IgD-negative memory B cell (primary cell): ENCODE measurements around the gene EEFSEC. TPM values are rescaled to one million over a fixed set of nuclear protein-coding genes. Genes with fewer than 3 reads are reported as not detected.
A peak's percentile ranks its signal among the peaks of the same experiment; 100 is the strongest.

Experiments
- H3K27ac Mint-ChIP-seq, 3 donors: one replicate each; pipeline ENCODE4 v1.8.0; 2020 to 2022; ENCODE audit warnings: mild to moderate bottlenecking in 3 of 3, mixed read lengths in 3 of 3, moderate library complexity in 1 of 3
- H3K27me3 Mint-ChIP-seq: one replicate; pipeline ENCODE4 v1.8.0; 2021; ENCODE audit warnings: mixed read lengths
- H3K36me3 Mint-ChIP-seq: one replicate; pipeline ENCODE4 v1.8.0; 2020; ENCODE audit warnings: mild to moderate bottlenecking, mixed read lengths
- H3K4me1 Mint-ChIP-seq, 3 donors: one replicate each; pipeline ENCODE4 v1.8.0; 2020 to 2022; ENCODE audit warnings: mixed read lengths in 3 of 3, mild to moderate bottlenecking in 1 of 3
- H3K4me3 Mint-ChIP-seq, 4 donors: one replicate each; pipeline ENCODE4 v1.8.0; 2020 to 2022; ENCODE audit warnings: mild to moderate bottlenecking in 4 of 4, mixed read lengths in 4 of 4, moderate library complexity in 3 of 4
- H3K9me3 Mint-ChIP-seq, 3 donors: one replicate each; pipeline ENCODE4 v1.8.0; 2020 to 2021; ENCODE audit warnings: mixed read lengths in 3 of 3, mild to moderate bottlenecking in 1 of 3
- polyA plus RNA-seq: library from polyadenylated mRNA; unstranded; fragments of 300-500 nt; fragmentation: Illumina TruSeq; gene quantifications from one replicate; pipeline ENCODE4 v1.2.3, GENCODE V29; 2021

Gene EEFSEC
- polyA plus RNA-seq, 1 donor from 2014 or later, result 23.1 TPM

DNA sequence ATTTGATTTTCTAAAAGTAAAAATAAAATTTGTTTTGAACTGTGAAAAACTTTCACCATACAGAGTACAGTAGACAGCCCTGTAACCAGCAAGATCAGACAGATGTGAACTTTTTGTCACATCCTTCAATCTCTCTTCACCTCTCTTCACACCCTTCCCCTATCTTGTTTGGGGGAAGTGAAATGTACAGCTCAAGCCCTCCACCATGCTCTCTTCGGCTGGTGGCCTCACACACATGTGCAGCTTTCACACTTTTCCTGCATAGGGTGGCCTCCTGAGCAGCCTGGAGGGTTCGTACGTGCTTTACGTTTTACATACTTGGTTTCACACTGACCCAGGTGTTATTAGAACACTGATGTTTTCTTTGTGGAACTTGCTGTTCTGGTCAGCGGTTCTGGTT lies 227.0 kb downstream of the EEFSEC start:
- no peak overlapping the region for H3K27ac Mint-ChIP-seq
- H3K36me3 Mint-ChIP-seq, result peaks cover 5% of the 10 kb centered on the region
- no peaks in the 10 kb centered on the region for H3K27me3 Mint-ChIP-seq
- H3K9me3 Mint-ChIP-seq, result no peaks in the 10 kb centered on the region
- H3K4me3 Mint-ChIP-seq, result no peak overlapping the region
- peaks cover 0 to 4% (median 2%) of the 10 kb centered on the region in 3 donors for H3K4me1 Mint-ChIP-seq

DNA sequence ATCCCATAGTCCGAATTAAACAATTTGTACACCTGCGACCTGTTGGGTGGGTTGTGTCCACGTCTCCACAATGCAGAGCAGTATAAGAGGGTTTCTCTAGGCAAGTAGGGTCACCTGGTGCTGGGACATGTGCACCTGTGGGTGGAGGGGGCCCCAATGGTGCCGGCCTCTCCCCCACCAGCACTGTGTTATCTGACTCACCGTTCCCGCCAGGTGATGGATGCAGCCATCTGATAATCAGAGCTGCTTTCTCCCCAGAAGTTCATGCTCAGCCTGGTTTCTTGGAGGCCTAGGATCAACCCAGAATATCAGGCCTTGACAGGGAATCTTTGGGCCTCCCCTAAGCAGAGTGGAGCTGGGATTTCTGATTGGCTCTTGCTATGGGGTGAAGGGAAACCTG lies 227.4 kb downstream of the EEFSEC start:
- Mint-ChIP-seq H3K9me3 (no peaks in the 10 kb centered on the region), H3K36me3 (peaks cover 5% of the 10 kb centered on the region), H3K27me3 (no peaks in the 10 kb centered on the region), H3K27ac (no peak overlapping the region), H3K4me1 (peaks cover 0 to 2% (median 2%) of the 10 kb centered on the region in 3 donors), H3K4me3 (no peak overlapping the region)

DNA sequence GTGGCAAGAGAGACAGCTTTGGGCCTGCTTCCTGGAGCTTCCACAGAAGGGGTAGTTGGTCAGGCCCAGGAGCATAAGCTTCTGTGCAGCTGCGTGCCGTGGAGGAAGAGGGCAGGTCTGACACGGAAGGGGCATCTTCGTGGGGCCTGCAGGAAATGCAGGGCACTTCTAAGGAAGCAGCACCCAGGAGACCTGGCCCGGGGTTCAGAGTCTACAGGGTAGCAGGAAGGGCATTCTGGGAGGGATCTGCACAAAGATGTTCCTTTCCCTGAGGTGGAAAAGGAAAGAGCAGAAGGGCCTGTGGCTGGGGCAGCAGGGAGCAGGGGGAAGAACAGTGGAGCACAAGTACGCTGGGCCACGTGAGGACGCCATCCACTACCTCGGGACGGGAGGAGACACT lies 228.3 kb downstream of the EEFSEC start:
- Mint-ChIP-seq H3K4me3 (no peak overlapping the region), H3K27me3 (no peaks in the 10 kb centered on the region), H3K4me1 (peaks cover 0 to 2% (median 2%) of the 10 kb centered on the region in 3 donors), H3K27ac (peak overlapping the region in 1 of 3 donors; percentile 78), H3K9me3 (no peaks in the 10 kb centered on the region), H3K36me3 (peaks cover 5% of the 10 kb centered on the region)

DNA sequence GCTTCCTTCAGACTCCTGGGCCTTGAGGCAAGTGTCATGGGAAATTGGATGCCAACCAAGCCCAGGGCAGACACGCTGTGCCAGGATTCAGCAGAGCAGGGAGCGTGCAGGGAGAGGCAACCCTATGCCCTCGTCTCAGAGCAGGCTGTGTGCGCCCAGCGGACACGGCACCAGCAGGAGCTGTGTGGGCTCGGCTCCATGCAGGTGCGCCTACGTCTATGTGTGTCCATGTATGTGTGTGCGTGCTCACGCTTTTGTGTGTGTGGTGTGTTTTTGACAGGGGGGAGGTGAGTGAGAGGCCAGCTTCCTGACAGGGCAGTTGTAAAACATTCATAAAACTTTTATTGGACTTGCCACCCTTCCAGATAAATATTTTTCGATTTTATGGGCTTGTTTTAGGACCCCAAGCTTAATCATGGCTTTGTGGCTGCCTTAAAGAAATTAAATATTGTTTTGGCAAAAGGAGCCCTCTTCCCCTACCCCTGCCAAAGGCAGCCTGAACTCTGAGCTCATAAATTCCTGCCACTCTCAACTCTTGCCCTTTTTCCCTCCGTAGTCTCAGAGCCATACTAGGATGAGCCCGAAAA lies 229.0 kb downstream of the EEFSEC start:
- no peak overlapping the region for H3K4me3 Mint-ChIP-seq
- no peak overlapping the region for H3K27ac Mint-ChIP-seq
- no peaks in the 10 kb centered on the region for H3K9me3 Mint-ChIP-seq
- H3K4me1 Mint-ChIP-seq, result peaks cover 0 to 2% (median 2%) of the 10 kb centered on the region in 3 donors
- H3K27me3 Mint-ChIP-seq, result no peaks in the 10 kb centered on the region
- H3K36me3 Mint-ChIP-seq, result peaks cover 7% of the 10 kb centered on the region

DNA sequence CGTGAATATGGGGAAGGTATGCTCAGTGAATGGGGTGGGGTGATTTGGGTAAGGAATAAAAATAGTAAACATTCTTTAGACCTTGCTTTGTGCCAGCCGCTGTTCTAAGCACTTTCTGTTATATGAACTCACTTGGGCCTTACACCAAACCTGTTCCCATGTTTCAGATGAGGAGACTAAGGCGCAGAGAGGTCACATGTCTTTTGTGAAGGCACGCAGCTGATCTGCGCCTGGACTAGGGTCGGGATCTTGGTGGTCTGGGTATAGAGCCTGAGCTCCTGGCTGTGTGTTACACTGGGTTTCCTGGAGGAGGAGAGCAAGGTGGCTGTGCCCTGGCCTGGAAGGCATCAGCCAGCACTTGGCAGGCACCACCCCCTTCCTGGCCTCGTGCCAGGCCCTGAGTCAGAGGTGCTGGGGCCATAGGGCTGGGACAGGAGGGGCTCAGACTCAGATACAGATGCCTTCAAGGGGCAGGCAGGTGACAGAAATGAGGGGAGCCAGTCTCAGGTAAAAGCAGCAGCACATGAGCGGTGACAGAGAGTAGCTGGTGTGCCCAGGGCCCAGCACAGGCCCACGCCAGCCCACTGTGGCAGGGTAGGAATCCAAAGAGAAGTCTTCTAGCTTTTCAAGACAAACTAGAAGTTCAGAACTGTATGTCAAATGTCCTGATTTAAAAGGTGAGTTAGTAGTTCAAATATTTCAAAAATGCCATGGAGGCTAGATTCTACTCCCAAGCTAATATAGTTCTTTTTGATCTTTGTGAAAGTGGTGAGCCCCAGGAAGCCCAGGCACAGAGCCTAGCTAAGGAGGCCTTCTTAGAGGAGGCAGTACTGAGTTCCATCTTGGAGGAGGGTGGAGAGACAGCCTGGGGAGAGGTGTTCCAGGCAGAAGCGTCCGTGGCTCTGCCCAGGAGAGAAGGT lies 230.3 kb downstream of the EEFSEC start:
- Mint-ChIP-seq H3K9me3 (no peaks in the 10 kb centered on the region), H3K36me3 (peaks cover 7% of the 10 kb centered on the region), H3K4me3 (no peak overlapping the region), H3K27me3 (no peaks in the 10 kb centered on the region), H3K4me1 (peaks cover 0 to 2% (median 2%) of the 10 kb centered on the region in 3 donors), H3K27ac (no peak overlapping the region)

DNA sequence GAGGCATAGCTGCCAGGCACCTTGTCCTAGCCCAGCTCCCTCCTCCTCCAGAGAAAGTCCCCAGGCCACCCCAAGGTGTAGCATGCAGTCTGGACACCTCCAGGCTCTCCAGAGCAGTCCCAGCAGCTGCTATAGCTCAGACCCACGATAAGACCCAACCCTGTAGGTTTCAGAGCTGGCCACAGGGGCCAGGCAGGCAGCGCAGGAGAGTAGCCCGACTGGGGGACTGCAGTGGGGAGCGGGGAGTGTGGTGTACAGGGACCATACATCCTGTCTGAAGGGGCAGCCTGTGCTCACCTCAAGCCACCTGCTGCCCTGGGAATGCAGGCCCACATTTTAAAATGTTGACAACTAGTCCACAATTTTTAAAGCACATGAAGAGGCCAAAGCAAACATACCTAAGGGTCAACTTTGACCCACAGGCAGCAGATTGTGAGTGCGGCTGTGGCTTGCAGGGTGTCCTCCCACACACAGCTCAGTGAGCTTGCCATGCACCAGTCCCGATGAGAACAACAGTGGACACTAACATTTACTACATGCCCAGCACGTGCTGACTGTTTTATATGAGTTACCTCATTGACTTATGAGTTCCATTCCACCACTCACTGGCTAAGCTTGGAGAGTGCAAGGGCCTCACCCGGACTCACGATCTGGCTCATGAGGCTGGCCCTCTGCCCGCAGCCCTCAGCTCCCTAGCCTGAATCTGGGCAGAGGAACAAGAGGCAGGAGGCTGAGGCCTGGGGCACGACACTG lies 232.0 kb downstream of the EEFSEC start:
- Mint-ChIP-seq H3K4me3 (no peak overlapping the region), H3K36me3 (peaks cover 7% of the 10 kb centered on the region), H3K4me1 (peaks cover 0 to 5% (median 2%) of the 10 kb centered on the region in 3 donors), H3K27ac (no peak overlapping the region), H3K9me3 (no peaks in the 10 kb centered on the region), H3K27me3 (no peaks in the 10 kb centered on the region)

DNA sequence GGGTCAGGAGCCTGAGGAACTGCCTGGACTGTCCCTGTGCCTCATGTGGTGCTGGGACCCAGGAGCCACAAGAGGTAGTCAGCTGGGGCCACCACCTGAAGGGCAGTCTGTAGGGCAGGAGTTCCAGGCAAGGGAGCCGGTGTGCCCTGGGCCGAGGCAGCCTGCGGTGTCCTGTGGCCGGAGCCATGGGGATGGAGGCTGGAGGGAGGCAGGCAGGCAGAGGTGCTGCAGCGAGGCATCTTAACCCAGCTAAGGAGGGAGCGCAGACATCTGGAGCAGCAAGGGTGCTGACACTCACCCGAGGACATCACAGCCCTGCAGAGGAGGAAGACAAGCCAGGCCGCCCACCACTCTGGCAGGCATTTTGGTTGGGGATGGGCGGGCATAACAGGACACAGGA lies 235.7 kb downstream of the EEFSEC start:
- H3K36me3 Mint-ChIP-seq, result peaks cover 3% of the 10 kb centered on the region
- no peaks in the 10 kb centered on the region for H3K27me3 Mint-ChIP-seq
- H3K4me3 Mint-ChIP-seq, result no peak overlapping the region
- no peaks in the 10 kb centered on the region for H3K9me3 Mint-ChIP-seq
- H3K27ac Mint-ChIP-seq, result no peak overlapping the region
- peaks cover 0 to 4% (median 0%) of the 10 kb centered on the region in 3 donors for H3K4me1 Mint-ChIP-seq

DNA sequence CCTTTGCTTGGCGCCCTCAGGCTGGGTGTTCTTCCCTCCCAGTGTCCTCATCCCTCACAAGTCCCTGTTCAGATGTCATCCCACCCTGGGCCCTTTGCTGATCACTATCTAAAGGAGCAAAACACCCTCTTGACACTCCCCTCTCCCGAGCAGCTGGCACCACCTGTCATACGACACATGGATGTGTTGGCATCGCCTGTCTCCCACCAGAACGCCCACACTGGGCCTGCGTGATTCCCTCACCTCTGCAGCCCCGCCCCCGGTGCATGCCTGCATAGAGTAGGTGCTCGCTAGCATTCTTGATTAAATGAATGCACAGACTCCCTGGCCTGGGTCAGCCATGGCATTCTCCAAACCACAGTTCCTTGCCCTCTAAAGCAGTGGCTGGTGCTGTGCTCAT lies 237.6 kb downstream of the EEFSEC start:
- Mint-ChIP-seq H3K4me1 (peaks cover 0 to 2% (median 0%) of the 10 kb centered on the region in 3 donors), H3K9me3 (no peaks in the 10 kb centered on the region), H3K36me3 (peaks cover 2% of the 10 kb centered on the region), H3K27ac (peak overlapping the region in 1 of 3 donors; percentile 84), H3K27me3 (no peaks in the 10 kb centered on the region), H3K4me3 (no peak overlapping the region)

DNA sequence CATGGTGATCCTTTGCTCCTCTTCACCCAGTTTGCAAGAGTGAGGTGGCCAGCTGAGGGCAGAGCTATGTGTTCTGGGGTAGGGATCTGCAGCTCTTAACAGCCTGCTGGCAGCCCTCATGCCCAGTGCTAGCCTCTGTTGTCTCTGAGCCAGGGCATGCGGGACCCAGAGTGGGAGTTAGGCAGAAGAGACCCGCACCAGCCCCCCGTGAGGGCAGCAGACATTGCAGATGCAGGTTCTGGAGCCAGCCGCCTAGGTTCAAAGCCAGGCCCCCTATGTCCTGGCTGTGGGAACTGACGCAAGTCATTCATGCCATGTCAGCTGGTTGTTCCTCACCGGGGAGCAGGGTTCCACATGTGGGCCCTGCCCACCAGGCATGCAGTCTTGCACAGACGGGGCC lies 238.7 kb downstream of the EEFSEC start:
- Mint-ChIP-seq H3K9me3 (no peaks in the 10 kb centered on the region), H3K4me3 (no peak overlapping the region)

DNA sequence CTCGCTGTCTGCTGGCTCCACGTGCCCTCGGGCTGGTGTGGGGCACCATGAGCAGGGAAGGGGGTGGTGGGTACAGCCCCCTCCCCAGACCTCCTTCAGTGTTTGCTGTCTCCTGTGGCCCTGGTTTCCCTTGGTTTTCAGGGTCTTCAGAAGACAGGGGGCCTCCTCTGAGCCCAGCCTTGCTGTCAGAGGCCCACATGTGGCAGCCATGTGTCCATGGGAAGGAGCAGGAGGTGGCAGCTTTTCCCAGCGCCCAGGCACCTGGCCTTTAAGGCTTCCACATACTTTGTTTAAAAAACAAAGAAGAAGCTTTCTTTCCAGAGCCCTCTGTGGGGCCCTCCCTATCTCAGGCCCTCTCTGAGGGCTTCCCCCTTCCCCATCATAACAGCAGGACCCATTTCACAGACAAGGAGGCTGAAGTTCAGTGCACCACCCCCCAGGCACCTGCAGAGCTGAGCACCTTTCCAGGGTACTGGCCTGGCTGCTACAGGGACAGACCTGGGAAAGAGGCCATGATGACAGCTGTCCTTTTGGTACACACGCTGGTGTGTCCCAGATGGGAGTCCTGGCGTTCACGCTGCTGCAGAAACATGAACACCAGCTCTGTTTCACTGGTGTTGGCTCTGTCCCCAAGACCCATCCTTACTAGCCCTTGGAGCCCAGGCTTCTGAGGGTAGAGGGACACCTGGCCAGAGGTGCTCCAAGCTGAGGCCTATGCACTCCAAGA lies 239.7 kb downstream of the EEFSEC start:
- Mint-ChIP-seq H3K36me3 (no peaks in the 10 kb centered on the region), H3K4me3 (no peak overlapping the region), H3K27ac (peak overlapping the region in 1 of 3 donors; percentile 71), H3K9me3 (no peaks in the 10 kb centered on the region), H3K27me3 (no peaks in the 10 kb centered on the region), H3K4me1 (peaks cover 0 to 2% (median 0%) of the 10 kb centered on the region in 3 donors)

More for the DNA sequence above, 238.7 kb downstream of the EEFSEC start:
- Mint-ChIP-seq H3K36me3 (peaks cover 2% of the 10 kb centered on the region), H3K27me3 (no peaks in the 10 kb centered on the region), H3K4me1 (peaks cover 0 to 2% (median 0%) of the 10 kb centered on the region in 3 donors), H3K27ac (no peak overlapping the region)

DNA sequence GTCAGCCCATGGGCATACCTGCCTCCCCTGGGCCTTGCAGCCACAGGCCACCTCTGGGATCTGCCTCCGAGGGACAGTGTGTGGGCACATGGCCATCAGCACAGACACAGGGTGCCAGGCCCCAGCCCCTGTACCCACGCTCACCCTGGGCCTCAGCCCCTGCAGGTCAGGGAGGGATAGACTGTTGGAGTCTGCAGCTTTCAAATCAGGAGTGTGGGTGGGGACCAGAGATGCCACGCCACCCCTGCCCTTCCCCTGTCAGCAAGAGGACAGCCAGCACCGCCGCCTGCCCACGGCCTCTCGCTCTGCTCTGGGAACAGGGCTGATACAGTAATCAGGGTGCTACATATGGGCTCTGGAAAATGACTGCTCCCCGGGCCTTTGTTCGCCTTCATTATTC lies 240.8 kb downstream of the EEFSEC start:
- Mint-ChIP-seq H3K27me3 (no peaks in the 10 kb centered on the region), H3K4me3 (no peak overlapping the region), H3K4me1 (peaks cover 0 to 2% (median 0%) of the 10 kb centered on the region in 3 donors), H3K27ac (no peak overlapping the region), H3K9me3 (no peaks in the 10 kb centered on the region), H3K36me3 (peaks cover 2% of the 10 kb centered on the region)

DNA sequence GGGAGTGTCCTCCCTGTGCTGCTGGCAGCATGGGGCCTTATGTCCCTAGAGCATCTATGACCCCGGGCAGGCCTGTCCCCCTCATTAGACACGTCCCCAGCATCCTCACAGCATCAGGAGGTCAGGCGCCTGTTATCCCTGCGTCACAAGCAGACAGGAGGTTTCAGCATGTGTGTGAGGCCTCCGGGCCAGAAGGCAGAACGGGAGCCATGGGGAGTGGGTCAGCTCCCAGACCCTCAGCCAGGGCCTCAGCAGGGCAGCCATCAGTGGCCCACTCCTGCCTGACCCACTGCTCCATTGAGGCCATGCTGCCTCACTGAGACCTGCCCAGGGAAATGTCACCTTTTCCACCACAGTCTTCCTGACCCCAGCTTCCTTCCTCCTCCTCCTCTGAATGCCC lies 241.8 kb downstream of the EEFSEC start:
- no peaks in the 10 kb centered on the region for H3K9me3 Mint-ChIP-seq
- H3K4me3 Mint-ChIP-seq, result no peak overlapping the region
- H3K27ac Mint-ChIP-seq, result no peak overlapping the region
- peaks cover 0 to 1% (median 0%) of the 10 kb centered on the region in 3 donors for H3K4me1 Mint-ChIP-seq
- peaks cover 2% of the 10 kb centered on the region for H3K36me3 Mint-ChIP-seq
- no peaks in the 10 kb centered on the region for H3K27me3 Mint-ChIP-seq

DNA sequence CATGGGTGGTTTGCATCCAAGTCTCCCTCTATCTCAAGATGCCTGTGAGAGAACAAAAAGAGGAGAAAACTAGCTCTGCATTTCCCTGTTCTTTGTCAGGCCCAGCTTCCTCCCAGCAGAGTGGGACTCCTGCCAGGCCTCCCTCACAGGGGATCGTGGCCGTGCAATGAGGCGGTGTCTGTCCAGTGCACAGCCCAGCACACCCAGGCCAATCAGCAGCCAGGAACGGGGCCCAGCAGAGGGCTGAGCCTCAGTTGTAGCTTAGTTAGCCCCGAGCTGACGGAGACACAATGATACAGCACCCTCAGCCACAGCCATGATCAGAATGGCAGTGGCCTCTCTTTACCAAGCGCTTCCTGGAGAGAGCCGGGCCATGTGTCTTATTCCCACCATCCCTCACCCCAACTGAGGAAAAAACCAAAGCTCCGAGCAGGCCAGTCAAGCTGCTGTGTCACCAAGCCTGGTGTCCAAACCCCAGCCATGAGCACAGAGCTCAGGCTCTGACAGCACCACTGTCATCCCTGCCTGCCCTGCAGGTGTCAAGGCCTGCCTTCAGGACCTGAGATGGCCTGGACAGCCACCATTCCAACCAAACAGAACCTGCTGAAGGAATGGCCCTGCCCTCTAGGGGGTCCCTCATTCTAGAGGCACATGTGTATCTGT lies 242.3 kb downstream of the EEFSEC start:
- no peaks in the 10 kb centered on the region for H3K27me3 Mint-ChIP-seq
- H3K36me3 Mint-ChIP-seq, result peaks cover 2% of the 10 kb centered on the region
- H3K9me3 Mint-ChIP-seq, result no peaks in the 10 kb centered on the region
- H3K4me3 Mint-ChIP-seq, result no peak overlapping the region
- no peaks in the 10 kb centered on the region for H3K4me1 Mint-ChIP-seq
- H3K27ac Mint-ChIP-seq, result no peak overlapping the region

DNA sequence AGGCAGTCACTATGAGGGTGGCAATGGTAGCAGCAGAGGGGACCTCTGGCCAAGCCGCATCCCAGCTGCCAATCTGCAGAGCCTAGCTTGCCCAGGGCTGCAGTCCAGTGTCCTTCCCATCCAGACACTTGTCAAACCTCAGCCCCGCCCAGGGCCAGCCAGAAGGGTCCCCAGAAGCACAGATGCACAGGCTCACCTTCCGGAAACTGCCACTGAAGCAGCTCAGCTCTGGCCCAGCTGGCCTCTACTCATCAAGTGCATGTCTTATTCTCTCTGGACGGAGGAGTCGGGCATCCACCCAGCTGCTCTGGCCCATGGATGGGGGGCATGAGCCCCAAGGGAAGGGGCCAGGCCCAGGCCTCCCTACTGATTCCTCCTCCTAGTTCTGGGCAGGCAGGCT lies 244.2 kb downstream of the EEFSEC start:
- Mint-ChIP-seq H3K4me1 (no peaks in the 10 kb centered on the region), H3K9me3 (no peaks in the 10 kb centered on the region), H3K27ac (peak overlapping the region in 1 of 3 donors; percentile 74), H3K4me3 (no peak overlapping the region), H3K27me3 (no peaks in the 10 kb centered on the region), H3K36me3 (peaks cover 2% of the 10 kb centered on the region)
